ENCODE results near the gene SEPHS2. TPM values are rescaled to one million over a fixed set of nuclear protein-coding genes. Genes with fewer than 3 reads are reported as not detected.

The SEPHS2 gene
- total RNA-seq, 2 experiments from 2014 or later, result 51.8 to 54.0 TPM

DNA sequence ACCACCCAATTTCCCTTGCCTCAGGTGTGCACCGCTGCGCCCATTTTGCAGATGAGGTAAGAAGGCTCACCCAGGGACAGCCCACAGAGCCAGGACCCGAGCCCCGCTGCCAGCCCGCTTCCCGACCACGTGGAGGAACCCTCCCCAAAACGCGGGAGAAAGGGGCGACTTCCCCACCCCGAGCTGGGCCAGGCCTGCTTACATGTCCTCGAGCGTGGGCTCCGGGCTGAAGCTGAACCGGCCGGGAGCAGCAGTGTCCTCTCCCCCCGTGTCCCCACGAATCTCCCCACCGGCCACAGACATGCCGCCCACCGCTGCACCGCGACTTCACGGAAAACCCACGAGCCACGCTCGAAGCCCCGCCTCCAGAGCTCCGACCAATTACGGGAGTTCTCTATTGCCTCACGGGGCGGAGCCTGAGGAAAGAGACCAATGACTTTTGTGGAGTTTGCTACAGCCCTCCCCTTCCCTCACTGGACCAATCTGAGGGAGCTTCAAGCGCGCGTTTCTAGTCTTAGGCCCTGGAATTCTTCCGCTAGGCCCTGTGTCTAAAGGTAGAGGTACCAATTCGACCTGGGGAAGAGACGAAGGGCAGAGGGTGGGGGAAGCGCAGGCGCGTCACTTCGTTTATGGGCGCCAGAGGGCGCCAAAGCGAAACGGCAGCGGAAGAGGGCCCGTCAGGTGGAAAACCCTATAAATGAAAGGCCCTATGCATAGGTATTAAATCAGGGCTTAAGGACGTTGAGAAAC is 15.8 kb downstream of the SEPHS2 start, which contains the start of gene DCTPP1:
Gene DCTPP1, minus strand, starts transcription at position 353 of the 750 bp plus-strand sequence. Its CDS starts 50 bp downstream, at position 303.
- DNase-seq (peak; percentile 98), ATAC-seq (peak; percentile 97)
- ChIA-PET POLR2A (interaction anchor here (0.6 to 2.5 kb wide), 28 partner anchors 9 to 267 kb away, joined by 3 to 21 read pairs (median 4); partner anchors contain the start of genes ITGAL, PRR14, SEPHS2 and ZNF688), CTCF (interaction anchor here (0.6 to 5.5 kb wide), 57 partner anchors 9 to 229 kb away, joined by 3 to 84 read pairs (median 5); partner anchors contain the start of genes FBRS, ITGAL, SEPHS2 and SEPTIN1)
- Mint-ChIP-seq H3K9me3 (no peaks in the 10 kb centered on the region), H3K36me3 (ENCODE audit: low read depth) (peaks cover 31% of the 10 kb centered on the region), H3K4me1 (ENCODE audit: low read depth) (peaks cover 34% of the 10 kb centered on the region), H3K27me3 (no peaks in the 10 kb centered on the region), H3K27ac (no peak within 1 kb of the TSS), H3K4me3 (no peak within 1 kb of the TSS)
- intact Hi-C loops (cut with micrococcal nuclease), result no loop called here
- TF ChIP-seq, protein P1, sequence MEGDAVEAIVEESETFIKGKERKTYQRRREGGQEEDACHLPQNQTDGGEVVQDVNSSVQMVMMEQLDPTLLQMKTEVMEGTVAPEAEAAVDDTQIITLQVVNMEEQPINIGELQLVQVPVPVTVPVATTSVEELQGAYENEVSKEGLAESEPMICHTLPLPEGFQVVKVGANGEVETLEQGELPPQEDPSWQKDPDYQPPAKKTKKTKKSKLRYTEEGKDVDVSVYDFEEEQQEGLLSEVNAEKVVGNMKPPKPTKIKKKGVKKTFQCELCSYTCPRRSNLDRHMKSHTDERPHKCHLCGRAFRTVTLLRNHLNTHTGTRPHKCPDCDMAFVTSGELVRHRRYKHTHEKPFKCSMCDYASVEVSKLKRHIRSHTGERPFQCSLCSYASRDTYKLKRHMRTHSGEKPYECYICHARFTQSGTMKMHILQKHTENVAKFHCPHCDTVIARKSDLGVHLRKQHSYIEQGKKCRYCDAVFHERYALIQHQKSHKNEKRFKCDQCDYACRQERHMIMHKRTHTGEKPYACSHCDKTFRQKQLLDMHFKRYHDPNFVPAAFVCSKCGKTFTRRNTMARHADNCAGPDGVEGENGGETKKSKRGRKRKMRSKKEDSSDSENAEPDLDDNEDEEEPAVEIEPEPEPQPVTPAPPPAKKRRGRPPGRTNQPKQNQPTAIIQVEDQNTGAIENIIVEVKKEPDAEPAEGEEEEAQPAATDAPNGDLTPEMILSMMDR (IDR thresholded peaks at IDR 0.05), result peak; percentile 69

- no peak overlapping the region for H3K27ac Mint-ChIP-seq
- intact Hi-C loops (cut with micrococcal nuclease), result no loop called here
Observed at GRCh38 chr16:30429418-30429677, 16.3 kb downstream of the SEPHS2 start.

DNA sequence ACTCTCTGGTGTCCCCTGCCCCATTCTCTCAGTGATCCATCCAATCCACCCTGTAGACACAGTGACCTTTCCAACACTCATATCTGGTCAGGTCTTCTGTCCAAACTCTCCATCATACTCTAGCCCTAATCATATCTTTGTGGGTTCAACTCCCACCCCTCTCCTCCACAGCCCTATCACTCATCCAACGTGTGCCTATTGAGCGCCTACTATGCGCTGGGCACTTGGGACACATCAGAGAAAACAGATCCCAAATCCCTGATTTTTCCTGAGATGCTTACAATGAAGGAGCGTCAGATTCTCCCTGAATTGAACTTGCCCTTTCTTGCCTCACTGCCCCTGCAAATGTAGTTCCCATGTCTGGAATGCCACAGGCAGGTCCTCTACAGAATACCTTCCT is 17.6 kb downstream of the SEPHS2 start:
- no peaks in the 10 kb centered on the region for H3K27me3 Mint-ChIP-seq
- TF ChIP-seq, protein P1 (IDR thresholded peaks at IDR 0.05), result no peak
- H3K27ac Mint-ChIP-seq, result peak overlapping the region; percentile 39
- no peak for DNase-seq
- no peak overlapping the region for H3K4me3 Mint-ChIP-seq
- no peak for ATAC-seq
- peaks cover 37% of the 10 kb centered on the region for H3K36me3 Mint-ChIP-seq (ENCODE audit: low read depth)
- intact Hi-C loops (cut with micrococcal nuclease), result no loop called here
- no peaks in the 10 kb centered on the region for H3K9me3 Mint-ChIP-seq
- CTCF ChIA-PET, result interaction anchor here (2.4 kb wide), 1 partner anchor 10 kb away, joined by 7 read pairs; no protein-coding TSS in a partner anchor
- H3K4me1 Mint-ChIP-seq (ENCODE audit: low read depth), result peaks cover 22% of the 10 kb centered on the region
- POLR2A ChIA-PET, result interaction anchor here (1.1 kb wide), 1 partner anchor 28 kb away, joined by 3 read pairs; no protein-coding TSS in a partner anchor

More at GRCh38 chr16:30429418-30429677, 16.3 kb downstream of the SEPHS2 start:
- H3K4me1 Mint-ChIP-seq (ENCODE audit: low read depth), result peaks cover 29% of the 10 kb centered on the region
- H3K27me3 Mint-ChIP-seq, result no peaks in the 10 kb centered on the region
- H3K9me3 Mint-ChIP-seq, result no peaks in the 10 kb centered on the region
- H3K36me3 Mint-ChIP-seq (ENCODE audit: low read depth), result peaks cover 34% of the 10 kb centered on the region
- TF ChIP-seq, protein P1 (IDR thresholded peaks at IDR 0.05), result no peak
- POLR2A ChIA-PET, result interaction anchor here (0.6 to 2.5 kb wide), 27 partner anchors 8 to 268 kb away, joined by 3 to 21 read pairs (median 4); partner anchors contain the start of genes ITGAL, PRR14, ZNF689 and ZNF771
- no peak for ATAC-seq
- CTCF ChIA-PET, result interaction anchor here (0.6 to 5.5 kb wide), 55 partner anchors 9 to 229 kb away, joined by 3 to 84 read pairs (median 5); partner anchors contain the start of genes FBRS, ITGAL, SEPHS2 and SEPTIN1
- no peak for DNase-seq
- H3K4me3 Mint-ChIP-seq, result no peak overlapping the region

DNA sequence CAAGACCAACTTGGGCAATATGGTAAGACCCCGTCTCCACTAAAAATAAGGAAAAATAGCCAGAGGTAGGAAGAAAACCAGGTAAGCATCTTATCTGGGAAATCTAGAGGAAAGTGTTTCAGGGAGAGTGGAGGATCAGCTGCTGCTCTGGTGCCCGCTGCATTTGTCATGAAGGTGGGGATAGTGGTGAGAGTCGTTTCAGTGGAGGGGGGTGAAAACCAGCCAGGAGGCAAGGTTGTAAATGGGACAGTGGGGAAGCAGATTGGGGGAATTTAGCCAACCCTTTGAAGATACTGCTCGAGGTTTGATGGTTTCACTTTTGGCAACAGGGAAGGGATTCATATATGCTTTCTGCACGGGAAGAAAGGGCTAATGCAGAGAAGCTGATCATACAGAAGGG is 24.7 kb downstream of the SEPHS2 start:
- no peak overlapping the region for H3K4me3 Mint-ChIP-seq
- intact Hi-C loops (cut with micrococcal nuclease), result no loop called here
- TF ChIP-seq, protein P1 (IDR thresholded peaks at IDR 0.05), result no peak
- H3K27me3 Mint-ChIP-seq, result no peaks in the 10 kb centered on the region
- ChIA-PET CTCF (interaction anchor here (0.7 to 2.2 kb wide), 6 partner anchors 9 to 208 kb away, joined by 3 to 12 read pairs (median 5); partner anchors contain the start of gene DCTPP1), POLR2A (interaction anchor here (0.8 to 1.6 kb wide), 6 partner anchors 8 to 151 kb away, joined by 3 to 9 read pairs (median 4); partner anchors contain the start of genes DCTPP1 and ZNF688)
- no peak for DNase-seq
- H3K27ac Mint-ChIP-seq, result peak overlapping the region; percentile 35
- no peak for ATAC-seq
- H3K4me1 Mint-ChIP-seq (ENCODE audit: low read depth), result peaks cover 23% of the 10 kb centered on the region
- H3K9me3 Mint-ChIP-seq, result no peaks in the 10 kb centered on the region
- H3K36me3 Mint-ChIP-seq (ENCODE audit: low read depth), result peaks cover 44% of the 10 kb centered on the region

Data from activated CD8-positive, alpha-beta T cell treated with anti-CD3 and anti-CD28 coated beads for 36 hours (primary cell).